A549 (cell line): ENCODE results near the gene PRDX5. TPM values are rescaled to one million over a fixed set of nuclear protein-coding genes. Genes with fewer than 3 reads are reported as not detected.
A peak's percentile ranks its signal among the peaks of the same experiment; 100 is the strongest.

Experiments
- ATAC-seq, 2 experiments: fragments of 200-7000 bp in 1 of 2; fragments of >200 bp in 1 of 2; cut with Nextera tagmentation in 1 of 2; cut with Tn5 transposase in 1 of 2; 3 replicates each; pipeline versions ENCODE4 v1.8.0 to v1.9.1; 2018 to 2020; ENCODE audit warnings: mild to moderate bottlenecking in 1 of 2, moderate library complexity in 1 of 2
- CTCF ChIA-PET: fragments of 300-600 bp; sonication (Branson Sonifier 250); formaldehyde crosslinking; extraction: SDS; loops from one replicate; lab custom pipeline; 2021; ENCODE audit warnings: antibody characterized with exemption, inconsistent platforms; lab: Yijun Ruan, JAX
- POLR2A ChIA-PET: fragments of 350-600 bp; formaldehyde crosslinking; extraction: SDS; loops from one replicate; lab custom pipeline; 2021; ENCODE audit warnings: antibody characterized with exemption, inconsistent platforms; lab: Yijun Ruan, JAX
- DNase-seq, 2 experiments: peaks; one replicate each; pipeline versions ENCODE4 v3.0.0 to v3.0.0-alpha.2; 2011 to 2016; ENCODE audit warnings: low read depth in 1 of 2, low spot score in 1 of 2
- FAIRE-seq: peaks from 2 replicates; lab custom pipeline; 2011; peaks lifted over from hg19 to GRCh38; lab: Jason Lieb, UNC
- H3K27ac ChIP-seq, 2 experiments: fragments of >200 bp; sonication (Bioruptor Twin); formaldehyde crosslinking; 3 replicates each; pipeline ENCODE4 v1.5.1; 2016 to 2017
- H3K4me1 ChIP-seq: fragments of >200 bp; sonication (Bioruptor Twin); formaldehyde crosslinking; 3 replicates; pipeline ENCODE4 v1.6.1; 2016
- H3K4me2 ChIP-seq: fragments of >200 bp; sonication (Bioruptor Twin); formaldehyde crosslinking; 3 replicates; pipeline ENCODE4 v1.6.1; 2016
- H3K4me3 ChIP-seq: fragments of >200 bp; sonication (Bioruptor Twin); formaldehyde crosslinking; 3 replicates; pipeline ENCODE4 v1.5.1; 2016
- H3K9me3 ChIP-seq: fragments of >200 bp; sonication (Bioruptor Twin); formaldehyde crosslinking; 3 replicates; pipeline ENCODE4 v1.6.1; 2016
- CBX2 ChIP-seq: fragments of 200-600 bp; sonication (generic); IDR thresholded peaks from 2 replicates; pipeline ENCODE4 v1.6.1; 2016; ENCODE audit warnings: low read depth, mild to moderate bottlenecking, borderline replicate concordance
- CBX8 ChIP-seq: fragments of 200-600 bp; sonication (generic); IDR thresholded peaks from 2 replicates; pipeline ENCODE4 v1.6.1; 2016
- CEBPB ChIP-seq, 2 experiments: fragments of >200 bp in 1 of 2; sonication (Bioruptor Twin) in 1 of 2; formaldehyde crosslinking in 1 of 2; IDR thresholded peaks; 2 replicates each; pipeline ENCODE4 v1.6.1; 2012 to 2016
- CHD2 ChIP-seq: fragments of 150-350 bp; IDR thresholded peaks from 2 replicates; pipeline ENCODE4 v1.6.1; 2014; ENCODE audit warnings: low read length; ENCODE audit not compliant: partially characterized antibody
- E2F6 ChIP-seq: IDR thresholded peaks from 2 replicates; pipeline ENCODE4 v1.6.1; 2012; ENCODE audit warnings: low read depth, borderline replicate concordance
- EHMT2 ChIP-seq: fragments of 200-600 bp; sonication (generic); IDR thresholded peaks from 2 replicates; pipeline ENCODE4 v1.6.1; 2016; ENCODE audit warnings: antibody characterized with exemption, low read depth, mild to moderate bottlenecking, moderate library complexity
- EP300 ChIP-seq, 2 experiments: fragments of >200 bp; sonication (Bioruptor Twin); formaldehyde crosslinking; IDR thresholded peaks; 2 replicates in 1 of 2; 3 replicates in 1 of 2; pipeline ENCODE4 v1.6.1; 2016 to 2017
- FOSB ChIP-seq: fragments of 250-450 bp; sonication (Bioruptor Pico); IDR thresholded peaks from 2 replicates; pipeline ENCODE4 v1.5.0; 2020; ENCODE audit warnings: mild to moderate bottlenecking, moderate library complexity
- FOXS1 ChIP-seq: fragments of 250-450 bp; sonication (Bioruptor Pico); IDR thresholded peaks from 2 replicates; pipeline ENCODE4 v1.5.0; 2020; ENCODE audit warnings: mild to moderate bottlenecking, moderate library complexity
- HDAC2 ChIP-seq: fragments of 200-600 bp; sonication (generic); IDR thresholded peaks from 2 replicates; pipeline ENCODE4 v1.6.1; 2016
- HES2 ChIP-seq: fragments of >200 bp; sonication (Bioruptor Twin); formaldehyde crosslinking; IDR thresholded peaks from 2 replicates; pipeline ENCODE4 v1.6.1; 2016
- HEYL ChIP-seq: fragments of 250-450 bp; sonication (Bioruptor Pico); IDR thresholded peaks from 2 replicates; pipeline ENCODE4 v1.8.0; 2021; ENCODE audit warnings: mild to moderate bottlenecking, moderate library complexity
- HMGXB4 ChIP-seq: fragments of 250-450 bp; sonication (Bioruptor Pico); IDR thresholded peaks from 2 replicates; pipeline ENCODE4 v1.5.0; 2021; ENCODE audit warnings: mild to moderate bottlenecking, moderate library complexity, borderline replicate concordance
- HOXB13 ChIP-seq: fragments of 250-450 bp; sonication (Bioruptor Pico); IDR thresholded peaks from 2 replicates; pipeline ENCODE4 v1.5.0; 2020; ENCODE audit warnings: low read depth, mild to moderate bottlenecking, moderate library complexity
- JUN ChIP-seq, 2 experiments: fragments of >200 bp; sonication (Bioruptor Twin); formaldehyde crosslinking; IDR thresholded peaks; 2 replicates in 1 of 2; 3 replicates in 1 of 2; pipeline ENCODE4 v1.6.1; 2016 to 2017
- JUNB ChIP-seq: fragments of >200 bp; sonication (Bioruptor Twin); formaldehyde crosslinking; IDR thresholded peaks from 2 replicates; pipeline ENCODE4 v1.6.1; 2016
- MYC ChIP-seq: IDR thresholded peaks from 2 replicates; pipeline ENCODE4 v1.6.1; 2012; ENCODE audit warnings: mild to moderate bottlenecking, inconsistent platforms, low read length, improper control_type of control experiment, borderline replicate concordance
- PHF8 ChIP-seq: fragments of 200-600 bp; sonication (generic); IDR thresholded peaks from 2 replicates; pipeline ENCODE4 v1.6.1; 2016; ENCODE audit warnings: low read depth, mild to moderate bottlenecking, antibody characterized with exemption, moderate library complexity, borderline replicate concordance
- REST ChIP-seq: fragments of 200-600 bp; sonication (generic); IDR thresholded peaks from 2 replicates; pipeline ENCODE4 v1.6.1; 2016; ENCODE audit warnings: antibody characterized with exemption, mild to moderate bottlenecking, moderate library complexity
- USF2 ChIP-seq: fragments of 450-650 bp; IDR thresholded peaks from 2 replicates; pipeline ENCODE4 v1.6.1; 2014; ENCODE audit warnings: antibody characterized with exemption
- ZNF302 ChIP-seq: fragments of 250-450 bp; sonication (Bioruptor Pico); IDR thresholded peaks from 2 replicates; pipeline ENCODE4 v1.9.0; 2021; ENCODE audit warnings: inconsistent platforms, mild to moderate bottlenecking, moderate library complexity
- WGBS: methylation state at CpG from one replicate; pipeline ENCODE4 v1.1.6; 2017; ENCODE audit errors: missing lambda C conversion rate; 5-methylcytosine and 5-hydroxymethylcytosine counted together
- polyA plus RNA-seq, 4 experiments: library from polyadenylated mRNA; depleted of rRNA in 3 of 4; stranded (reverse); fragments of >200 nt; fragmentation: RNase III in 1 of 4; extraction: RNeasy Plus Mini Kit Qiagen cat#74134 plus additional on column Dnase treatment in 1 of 4; gene quantifications; 2 replicates in 3 of 4; 3 replicates in 1 of 4; pipeline ENCODE4 v1.2.3, GENCODE V29; 2011 to 2017

The PRDX5 gene
- polyA plus RNA-seq, 2 of the 4 experiments (the other 2 are of a cell fraction) = 377 to 491 TPM

- peak overlapping the region; percentile 80 for H3K4me3 ChIP-seq
- no peak for FAIRE-seq
- H3K4me1 ChIP-seq = peaks cover 14% of the 10 kb centered on the region
- TF ChIP-seq EHMT2 (no peak), CEBPB (IDR thresholded peaks at IDR 0.05) (peak in 1 of 2 experiments; percentile 66; a peak in 2 of 4 replicates)
- H3K4me2 ChIP-seq = peak overlapping the region; percentile 76
- no peaks in the 10 kb centered on the region for H3K9me3 ChIP-seq
- DNase-seq = no peak
- H3K27ac ChIP-seq = peak overlapping the region; percentile 97 to 98
- WGBS = 36% methylated on average over 15 of the region's 19 CpGs
- CTCF ChIA-PET = interaction anchor here (1.0 to 20.7 kb wide), 3 partner anchors 14 to 68 kb away, joined by 3 to 996 read pairs (median 68); partner anchors contain the start of genes CCDC88B, ESRRA and RPS6KA4
- ATAC-seq = no peak
- POLR2A ChIA-PET = interaction anchor here (1.3 to 2.9 kb wide), 2 partner anchors 8 to 38 kb away, joined by 11 to 50 read pairs; no protein-coding TSS in a partner anchor
These were observed 1.1 kb downstream of the PRDX5 start for GRCh38 chr11:64318766-64319761.

GRCh38 chr11:64320556-64320955, 2.6 kb downstream of the PRDX5 start:
- H3K4me3 ChIP-seq = no peak overlapping the region
- TF ChIP-seq HDAC2 (no peak), MYC (no peak)
- TF ChIP-seq, all 56 proteins: peak for 0
- FAIRE-seq = no peak
- peaks cover 14% of the 10 kb centered on the region for H3K4me1 ChIP-seq
- ATAC-seq = no peak
- no peak overlapping the region for H3K4me2 ChIP-seq
- H3K27ac ChIP-seq = no peak overlapping the region
- 92% methylated on average over 7 of the region's 7 CpGs for WGBS
- POLR2A ChIA-PET = no interaction called here
- no peaks in the 10 kb centered on the region for H3K9me3 ChIP-seq
- DNase-seq = no peak
- CTCF ChIA-PET = interaction anchor here (0.8 to 20.7 kb wide), 2 partner anchors 25 to 422 kb away, joined by 3 to 996 read pairs; partner anchors contain the start of genes CCDC88B and RPS6KA4

GRCh38 chr11:64321026-64321425, 3.1 kb downstream of the PRDX5 start:
- FAIRE-seq (no peak), DNase-seq (no peak), ATAC-seq (no peak)
- ChIA-PET CTCF (interaction anchor here (1.4 to 13.4 kb wide), 4 partner anchors 11 to 28 kb away, joined by 4 to 312 read pairs (median 48); partner anchors contain the start of genes CATSPERZ, CCDC88B and ESRRA), POLR2A (no interaction called here)
- H3K4me2 ChIP-seq = no peak overlapping the region
- 88% methylated on average over 5 of the region's 5 CpGs for WGBS
- H3K4me3 ChIP-seq = no peak overlapping the region
- H3K4me1 ChIP-seq = peaks cover 13% of the 10 kb centered on the region
- no peaks in the 10 kb centered on the region for H3K9me3 ChIP-seq
- TF ChIP-seq FOXS1 (CRISPR knock-in tag) (no peak), EHMT2 (no peak), HEYL (CRISPR knock-in tag) (no peak), HES2 (no peak), USF2 (no peak), JUN (IDR thresholded peaks at IDR 0.05) (no peak), E2F6 (no peak), PHF8 (no peak), CHD2 (no peak), EP300 (IDR thresholded peaks at IDR 0.05) (no peak), FOSB (no peak)
- H3K27ac ChIP-seq = no peak overlapping the region

- 98% methylated on average over 5 of the region's 5 CpGs for WGBS
- Histone ChIP-seq H3K9me3 (no peaks in the 10 kb centered on the region), H3K4me3 (no peak overlapping the region), H3K4me1 (peaks cover 8% of the 10 kb centered on the region; the same call in 2 of the 3 replicates), H3K27ac (no peak overlapping the region), H3K4me2 (no peak overlapping the region)
- POLR2A ChIA-PET = no interaction called here
- ATAC-seq (no peak), FAIRE-seq (no peak), DNase-seq (no peak)
- CTCF ChIA-PET = interaction anchor here (0.6 to 13.4 kb wide), 5 partner anchors 11 to 75 kb away, joined by 4 to 312 read pairs (median 42); partner anchors contain the start of genes CATSPERZ, CCDC88B and ESRRA
- TF ChIP-seq JUNB (no peak), HOXB13 (CRISPR knock-in tag) (no peak), CBX8 (no peak), ZNF302 (CRISPR knock-in tag) (no peak), HMGXB4 (CRISPR knock-in tag) (no peak), CBX2 (no peak), REST (no peak)
These were observed 3.6 kb downstream of the PRDX5 start for GRCh38 chr11:64321533-64321932.
